COLO829 (cell line): ENCODE measurements around the gene BEND3.

Source experiments
- DNase-seq: peaks from one replicate; pipeline ENCODE4 v3.0.0; 2012; ENCODE audit warnings: low spot score

Gene BEND3

GRCh38 chr6:107083047-107083768 lies 32.1 kb downstream of the BEND3 start:
- DNase-seq = no peak

DNA sequence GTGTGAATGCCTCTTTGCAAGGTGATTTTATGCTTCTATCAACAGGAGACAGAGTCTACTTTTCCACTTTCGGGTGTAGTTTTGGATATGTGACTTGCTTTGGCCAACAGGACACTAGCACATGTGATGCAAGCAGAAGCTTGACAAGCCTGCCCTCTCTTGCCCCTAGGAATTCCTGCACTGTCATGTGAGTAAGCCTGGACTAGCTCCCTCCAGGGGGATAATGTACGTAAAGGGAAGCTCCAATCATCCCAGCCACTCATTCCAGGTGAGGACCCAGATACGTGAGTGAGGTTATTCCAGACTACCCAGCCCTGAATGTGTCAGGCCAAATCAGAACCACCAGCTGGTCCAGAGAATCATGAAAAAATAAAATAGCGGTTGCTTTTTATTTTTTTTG lies 33.3 kb downstream of the BEND3 start:
- no peak for DNase-seq

DNA sequence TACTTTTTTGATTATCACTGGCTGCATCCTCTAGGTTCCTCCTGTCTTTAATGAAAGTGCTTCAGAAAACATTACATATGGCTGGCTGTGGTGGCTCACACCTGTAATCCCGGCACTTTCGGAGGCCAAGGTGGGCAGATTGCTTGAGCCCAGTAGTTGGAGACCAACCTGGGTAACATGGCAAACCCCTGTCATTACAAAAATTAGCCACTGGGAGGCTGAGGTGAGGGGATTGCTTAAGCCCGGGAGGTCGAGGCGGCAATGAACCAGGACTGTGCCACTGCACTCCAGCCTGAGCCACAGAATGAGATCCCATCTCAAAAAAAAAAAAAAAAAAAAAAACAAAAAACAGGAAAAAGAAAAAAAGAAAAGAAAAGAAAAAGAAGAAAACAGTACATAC lies 35.3 kb downstream of the BEND3 start:
- DNase-seq = no peak

GRCh38 chr6:107079429-107079828 lies 35.9 kb downstream of the BEND3 start:
- no peak for DNase-seq

DNA sequence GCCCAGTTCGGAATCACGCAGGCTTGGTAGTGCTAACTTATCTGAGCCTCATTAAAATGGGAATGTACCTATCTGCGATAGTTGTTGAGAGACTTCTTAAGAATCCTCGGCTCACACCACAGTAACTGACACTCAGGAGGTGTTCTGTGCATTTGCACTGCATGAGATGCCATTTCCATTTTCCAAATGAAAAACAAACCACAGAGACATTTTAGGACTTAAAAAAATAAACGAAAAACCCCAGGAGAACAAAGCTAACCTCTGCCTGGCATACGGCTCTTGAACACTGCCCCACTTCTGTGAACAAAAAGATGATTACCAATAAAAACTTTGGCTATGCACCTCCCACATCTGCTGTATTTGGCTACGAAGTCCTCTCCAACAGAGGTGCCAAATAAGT lies 37.6 kb downstream of the BEND3 start:
- DNase-seq = no peak

- peak; percentile 6 for DNase-seq
Observed at GRCh38 chr6:107075951-107076381, 39.3 kb downstream of the BEND3 start.

DNA sequence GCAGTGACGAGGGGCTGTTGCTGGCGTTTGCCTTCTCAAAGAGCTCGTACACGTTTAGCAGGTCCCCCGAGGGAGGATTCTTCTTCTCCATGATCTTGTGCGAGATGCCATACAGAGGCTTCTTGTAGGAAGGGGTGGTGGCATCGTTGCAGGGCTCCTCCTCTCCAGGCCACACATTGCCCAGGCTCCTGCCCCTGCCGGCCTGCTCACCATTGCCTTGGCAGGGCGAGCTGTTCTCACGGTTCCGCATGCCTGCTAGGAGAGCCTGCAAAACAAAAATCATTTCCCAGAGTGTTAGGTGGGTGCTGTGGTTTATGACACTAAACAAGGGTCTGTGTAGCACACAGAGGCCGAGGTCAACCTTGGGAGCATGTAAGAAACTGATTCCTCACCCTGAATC lies 44.6 kb downstream of the BEND3 start:
- no peak for DNase-seq

GRCh38 chr6:107069631-107070548 lies 45.4 kb downstream of the BEND3 start:
- DNase-seq = no peak

GRCh38 chr6:107068691-107069630 lies 46.4 kb downstream of the BEND3 start:
- no peak for DNase-seq

GRCh38 chr6:107066697-107067659 lies 48.3 kb downstream of the BEND3 start:
- no peak for DNase-seq

GRCh38 chr6:107064579-107065065 lies 50.7 kb downstream of the BEND3 start:
- peak; percentile 24 for DNase-seq

- no peak for DNase-seq
Observed at GRCh38 chr6:107062691-107063090, 52.6 kb downstream of the BEND3 start.

DNA sequence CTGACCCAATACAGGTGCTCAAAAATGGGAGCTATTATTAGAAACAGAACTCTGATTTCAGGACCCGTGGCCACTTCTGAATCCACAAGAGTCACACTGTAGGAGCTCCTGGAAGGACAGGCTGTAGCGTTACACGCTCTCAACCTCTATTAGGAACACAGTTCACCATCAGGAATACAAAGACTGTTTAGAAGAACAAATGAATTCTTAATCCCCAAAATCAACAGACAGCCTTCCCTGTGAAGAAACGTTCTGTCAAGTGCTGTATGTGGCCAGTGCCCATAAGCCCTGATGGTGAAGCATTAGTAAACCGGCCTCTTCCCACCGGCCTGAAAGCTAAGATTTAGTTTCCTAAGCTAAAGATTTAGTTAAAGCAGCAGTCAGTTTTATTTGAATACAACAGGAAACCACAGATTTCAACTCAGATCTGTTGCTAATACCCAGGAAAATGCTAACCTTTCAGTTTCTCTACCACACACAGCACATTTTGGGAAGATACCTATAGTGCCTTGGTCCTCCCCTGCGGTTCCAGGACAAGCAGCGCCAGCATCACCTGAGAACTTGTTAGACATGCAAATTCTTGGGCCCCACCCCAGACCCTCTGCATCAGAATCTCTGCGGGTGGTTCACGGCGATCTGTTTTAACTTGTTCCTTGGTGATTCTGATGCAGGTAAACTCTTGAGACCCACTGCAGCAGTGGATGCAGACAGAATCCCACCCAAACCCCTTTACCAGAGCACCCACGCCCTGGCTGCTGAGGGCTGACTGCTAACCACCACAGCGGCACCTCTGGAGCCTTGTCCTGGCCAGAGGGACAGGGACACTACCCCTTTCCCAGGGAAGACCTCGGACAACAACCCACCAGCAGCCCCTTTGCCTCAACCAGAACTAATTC lies 53.9 kb downstream of the BEND3 start:
- DNase-seq = no peak

DNA sequence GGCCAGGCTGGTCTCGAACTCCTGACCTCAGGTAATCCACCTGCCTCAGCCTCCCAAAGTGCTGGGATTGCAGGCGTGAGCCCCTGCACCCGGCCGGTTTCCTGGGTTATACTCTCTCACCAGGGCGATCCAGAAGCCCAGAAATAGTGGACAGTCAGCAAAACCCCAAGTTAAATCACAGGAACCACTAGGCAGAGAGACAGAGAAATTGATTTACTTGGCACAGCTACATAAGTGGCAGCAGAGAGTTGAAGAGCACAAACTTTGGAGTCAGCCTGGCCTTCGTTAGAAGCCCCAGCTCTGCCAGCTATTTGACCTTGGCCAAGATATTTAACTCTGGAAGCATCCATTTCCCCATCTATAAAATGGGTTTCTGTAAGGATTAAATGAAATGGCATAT lies 54.6 kb downstream of the BEND3 start:
- no peak for DNase-seq

- DNase-seq = no peak
Observed at GRCh38 chr6:107059606-107060005, 55.7 kb downstream of the BEND3 start.

- no peak for DNase-seq
Observed at GRCh38 chr6:107057679-107058078, 57.6 kb downstream of the BEND3 start.

DNA sequence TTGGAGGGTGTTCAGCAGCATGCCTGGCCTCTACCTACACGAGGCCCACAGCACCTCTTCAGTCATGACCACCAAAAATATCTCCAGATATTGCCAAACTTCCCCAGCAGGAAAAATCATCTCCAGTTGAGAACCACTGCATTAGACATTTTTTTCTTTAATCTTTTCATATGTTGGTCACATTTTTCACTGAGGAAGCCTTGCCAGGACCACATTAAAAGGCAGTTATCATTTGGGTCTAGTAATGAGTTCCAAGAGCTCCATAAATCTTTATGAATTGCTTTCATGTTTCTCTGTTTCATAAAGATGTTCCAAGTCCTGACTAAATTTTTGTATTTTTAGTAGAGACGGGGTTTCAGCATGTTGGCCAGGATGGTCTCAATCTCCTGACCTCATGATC lies 58.5 kb downstream of the BEND3 start:
- DNase-seq = no peak

- DNase-seq = no peak
Observed at GRCh38 chr6:107047807-107048206, 67.5 kb downstream of the BEND3 start.

DNA sequence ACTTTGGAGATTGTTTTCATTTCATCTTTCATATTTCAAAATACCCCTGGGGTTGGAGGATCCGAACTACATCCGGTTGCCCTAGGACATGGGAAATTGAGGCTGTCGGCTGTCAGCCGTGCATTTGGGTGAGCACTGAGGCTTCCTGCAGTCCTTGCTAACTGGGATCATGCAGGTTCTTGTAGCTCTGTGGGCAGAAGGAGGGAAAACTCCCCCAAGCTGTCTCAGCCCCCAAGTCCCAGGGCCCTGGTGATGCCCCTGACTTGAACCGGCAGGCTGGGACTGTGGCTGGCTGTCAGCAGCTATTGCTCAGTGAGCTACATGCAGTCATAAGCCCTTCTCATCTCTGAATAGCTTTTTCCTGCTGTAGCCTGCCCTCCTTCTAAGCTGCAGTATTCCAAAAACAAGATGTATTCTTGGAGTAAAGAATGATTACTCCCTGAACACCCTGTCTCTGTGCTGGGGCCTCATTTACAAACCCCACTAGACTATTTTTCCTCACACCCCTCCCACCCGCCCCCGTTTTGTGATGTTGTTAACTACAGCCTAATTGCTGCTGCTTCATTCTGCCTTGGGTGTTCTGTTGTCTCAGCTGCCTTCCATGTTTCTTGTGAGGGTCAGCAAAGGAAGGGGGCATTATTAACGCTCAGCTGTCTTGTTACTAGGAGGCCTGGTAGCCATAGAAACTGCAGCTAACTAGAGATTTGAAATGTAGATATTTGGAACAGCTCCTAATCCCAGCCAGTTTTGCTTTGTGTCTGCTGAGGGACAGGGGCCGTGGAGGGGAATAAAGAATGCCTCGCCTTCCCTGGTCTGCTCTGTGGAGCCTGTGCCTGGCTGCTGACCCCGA lies 69.3 kb downstream of the BEND3 start:
- no peak for DNase-seq
